ENCODE results near the gene KMT5B.

DNA sequence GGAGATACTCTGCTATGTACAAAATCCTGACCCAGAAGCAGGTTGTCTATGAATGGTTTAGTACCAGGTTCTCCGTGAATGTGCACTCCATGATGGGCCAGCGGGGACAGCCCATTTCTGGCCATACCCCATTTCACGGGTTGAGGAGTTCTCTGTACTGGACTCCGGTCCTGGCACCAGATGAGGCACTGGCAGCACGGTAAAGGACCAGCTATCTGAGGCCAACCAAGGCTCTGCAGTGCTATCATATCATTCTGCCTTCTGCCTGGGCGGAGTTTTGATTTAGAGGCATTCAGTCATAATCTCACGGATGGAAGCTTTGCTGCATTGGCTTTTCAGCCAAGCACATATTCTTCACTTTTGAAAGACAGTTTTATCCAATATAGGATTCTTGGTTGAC lies 18.5 kb upstream of the KMT5B start:
- TF ChIP-seq, protein P1, sequence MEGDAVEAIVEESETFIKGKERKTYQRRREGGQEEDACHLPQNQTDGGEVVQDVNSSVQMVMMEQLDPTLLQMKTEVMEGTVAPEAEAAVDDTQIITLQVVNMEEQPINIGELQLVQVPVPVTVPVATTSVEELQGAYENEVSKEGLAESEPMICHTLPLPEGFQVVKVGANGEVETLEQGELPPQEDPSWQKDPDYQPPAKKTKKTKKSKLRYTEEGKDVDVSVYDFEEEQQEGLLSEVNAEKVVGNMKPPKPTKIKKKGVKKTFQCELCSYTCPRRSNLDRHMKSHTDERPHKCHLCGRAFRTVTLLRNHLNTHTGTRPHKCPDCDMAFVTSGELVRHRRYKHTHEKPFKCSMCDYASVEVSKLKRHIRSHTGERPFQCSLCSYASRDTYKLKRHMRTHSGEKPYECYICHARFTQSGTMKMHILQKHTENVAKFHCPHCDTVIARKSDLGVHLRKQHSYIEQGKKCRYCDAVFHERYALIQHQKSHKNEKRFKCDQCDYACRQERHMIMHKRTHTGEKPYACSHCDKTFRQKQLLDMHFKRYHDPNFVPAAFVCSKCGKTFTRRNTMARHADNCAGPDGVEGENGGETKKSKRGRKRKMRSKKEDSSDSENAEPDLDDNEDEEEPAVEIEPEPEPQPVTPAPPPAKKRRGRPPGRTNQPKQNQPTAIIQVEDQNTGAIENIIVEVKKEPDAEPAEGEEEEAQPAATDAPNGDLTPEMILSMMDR (conservative IDR thresholded peaks at IDR 0.05; ENCODE audit: low read depth in 2 of 2) = no peak
- TF ChIP-seq, protein P2, sequence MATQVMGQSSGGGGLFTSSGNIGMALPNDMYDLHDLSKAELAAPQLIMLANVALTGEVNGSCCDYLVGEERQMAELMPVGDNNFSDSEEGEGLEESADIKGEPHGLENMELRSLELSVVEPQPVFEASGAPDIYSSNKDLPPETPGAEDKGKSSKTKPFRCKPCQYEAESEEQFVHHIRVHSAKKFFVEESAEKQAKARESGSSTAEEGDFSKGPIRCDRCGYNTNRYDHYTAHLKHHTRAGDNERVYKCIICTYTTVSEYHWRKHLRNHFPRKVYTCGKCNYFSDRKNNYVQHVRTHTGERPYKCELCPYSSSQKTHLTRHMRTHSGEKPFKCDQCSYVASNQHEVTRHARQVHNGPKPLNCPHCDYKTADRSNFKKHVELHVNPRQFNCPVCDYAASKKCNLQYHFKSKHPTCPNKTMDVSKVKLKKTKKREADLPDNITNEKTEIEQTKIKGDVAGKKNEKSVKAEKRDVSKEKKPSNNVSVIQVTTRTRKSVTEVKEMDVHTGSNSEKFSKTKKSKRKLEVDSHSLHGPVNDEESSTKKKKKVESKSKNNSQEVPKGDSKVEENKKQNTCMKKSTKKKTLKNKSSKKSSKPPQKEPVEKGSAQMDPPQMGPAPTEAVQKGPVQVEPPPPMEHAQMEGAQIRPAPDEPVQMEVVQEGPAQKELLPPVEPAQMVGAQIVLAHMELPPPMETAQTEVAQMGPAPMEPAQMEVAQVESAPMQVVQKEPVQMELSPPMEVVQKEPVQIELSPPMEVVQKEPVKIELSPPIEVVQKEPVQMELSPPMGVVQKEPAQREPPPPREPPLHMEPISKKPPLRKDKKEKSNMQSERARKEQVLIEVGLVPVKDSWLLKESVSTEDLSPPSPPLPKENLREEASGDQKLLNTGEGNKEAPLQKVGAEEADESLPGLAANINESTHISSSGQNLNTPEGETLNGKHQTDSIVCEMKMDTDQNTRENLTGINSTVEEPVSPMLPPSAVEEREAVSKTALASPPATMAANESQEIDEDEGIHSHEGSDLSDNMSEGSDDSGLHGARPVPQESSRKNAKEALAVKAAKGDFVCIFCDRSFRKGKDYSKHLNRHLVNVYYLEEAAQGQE (IDR thresholded peaks at IDR 0.05; ENCODE audit: unreplicated experiment) = no peak
- no peak for TF ChIP-seq JUNB (IDR thresholded peaks at IDR 0.05; ENCODE audit: unreplicated experiment)
- no peak for TF ChIP-seq CREB1 (CRISPR knock-in tag; IDR thresholded peaks at IDR 0.05; ENCODE audit: low read depth)
- TF ChIP-seq EZH2phosphoT487 (IDR thresholded peaks at IDR 0.05; ENCODE audit: unreplicated experiment) = no peak
- TF ChIP-seq EZH2 (IDR thresholded peaks at IDR 0.05; ENCODE audit: low read depth, unreplicated experiment) = no peak
- TF ChIP-seq NANOG (IDR thresholded peaks at IDR 0.05; ENCODE audit: borderline replicate concordance) = no peak
- TF ChIP-seq ZNF331 (CRISPR knock-in tag; IDR thresholded peaks at IDR 0.05; ENCODE audit: low read depth) = no peak
- no peak for TF ChIP-seq POLR2AphosphoS5 (IDR thresholded peaks at IDR 0.05; ENCODE audit: low read depth)
- TF ChIP-seq, protein P3, sequence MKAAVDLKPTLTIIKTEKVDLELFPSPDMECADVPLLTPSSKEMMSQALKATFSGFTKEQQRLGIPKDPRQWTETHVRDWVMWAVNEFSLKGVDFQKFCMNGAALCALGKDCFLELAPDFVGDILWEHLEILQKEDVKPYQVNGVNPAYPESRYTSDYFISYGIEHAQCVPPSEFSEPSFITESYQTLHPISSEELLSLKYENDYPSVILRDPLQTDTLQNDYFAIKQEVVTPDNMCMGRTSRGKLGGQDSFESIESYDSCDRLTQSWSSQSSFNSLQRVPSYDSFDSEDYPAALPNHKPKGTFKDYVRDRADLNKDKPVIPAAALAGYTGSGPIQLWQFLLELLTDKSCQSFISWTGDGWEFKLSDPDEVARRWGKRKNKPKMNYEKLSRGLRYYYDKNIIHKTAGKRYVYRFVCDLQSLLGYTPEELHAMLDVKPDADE (IDR thresholded peaks at IDR 0.05) = no peak
